H1 (cell line): ENCODE data around the gene CABP1. TPM values are rescaled to one million over a fixed set of nuclear protein-coding genes. Genes with fewer than 3 reads are reported as not detected.

ENCODE experiments used
- CTCF ChIA-PET: fragments of 300-600 bp; sonication (Branson Sonifier 250); formaldehyde crosslinking; loops from one replicate; lab custom pipeline; 2021; ENCODE audit not compliant: partially characterized antibody; lab: Charles Lee
- POLR2A ChIA-PET: fragments of 300-600 bp; sonication (Branson Sonifier 250); formaldehyde crosslinking; loops from one replicate; lab custom pipeline; 2021; ENCODE audit warnings: inconsistent platforms; ENCODE audit not compliant: partially characterized antibody; lab: Charles Lee
- DNase-seq, 2 experiments: peaks; one replicate each; pipeline versions ENCODE4 v3.0.0 to v3.0.0-alpha.2; 2010 to 2022; ENCODE audit warnings: low spot score in 2 of 2, low read depth in 1 of 2, mixed read lengths in 1 of 2
- FAIRE-seq: peaks from 2 replicates; lab custom pipeline; 2011; peaks lifted over from hg19 to GRCh38; lab: Jason Lieb, UNC
- H2AFZ ChIP-seq: 2 replicates; pipeline ENCODE4 v1.8.1; 2012; ENCODE audit warnings: low read length, inconsistent platforms
- H2AK5ac ChIP-seq: 2 replicates; pipeline ENCODE4 v1.6.1; 2013; ENCODE audit warnings: low read depth, low read length
- H2BK120ac ChIP-seq: replicated peaks from 2 replicates; pipeline ENCODE3; 2013; ENCODE audit warnings: low read depth, low read length, inconsistent platforms
- H2BK12ac ChIP-seq: 2 replicates; pipeline ENCODE4 v1.6.1; 2013; ENCODE audit warnings: low read depth, low read length
- H2BK15ac ChIP-seq: 2 replicates; pipeline ENCODE4 v1.6.1; 2013; ENCODE audit warnings: low read length
- H2BK20ac ChIP-seq: 2 replicates; pipeline ENCODE4 v1.6.1; 2013; ENCODE audit warnings: low read length
- H2BK5ac ChIP-seq: 2 replicates; pipeline ENCODE4 v1.6.1; 2013; ENCODE audit warnings: low read depth, low read length
- H3K14ac ChIP-seq: 2 replicates; pipeline ENCODE4 v1.6.1; 2013; ENCODE audit warnings: inconsistent platforms; ENCODE audit not compliant: insufficient read length
- H3K18ac ChIP-seq: 2 replicates; pipeline ENCODE4 v1.6.1; 2013; ENCODE audit warnings: low read length; ENCODE audit errors: extremely low read depth
- H3K23ac ChIP-seq: 2 replicates; pipeline ENCODE4 v1.6.1; 2013; ENCODE audit warnings: inconsistent platforms; ENCODE audit not compliant: insufficient read length
- H3K23me2 ChIP-seq: 2 replicates; pipeline ENCODE4 v1.6.1; 2013; ENCODE audit warnings: low read depth, low read length
- H3K27ac ChIP-seq: 2 replicates; pipeline ENCODE4 v1.6.1; 2011; ENCODE audit warnings: low read depth, low read length, inconsistent platforms
- H3K27me3 ChIP-seq, 4 experiments: replicated peaks in 1 of 4; 1 replicate in 1 of 4; 2 replicates in 3 of 4; pipeline versions ENCODE4 v1.6.1 to v1.8.1; 2011 to 2013; ENCODE audit warnings: low read length in 3 of 4, mild to moderate bottlenecking in 3 of 4, inconsistent platforms in 2 of 4, mixed read lengths in 2 of 4, moderate library complexity in 1 of 4; ENCODE audit not compliant: control insufficient read depth in 3 of 4, insufficient read depth in 3 of 4; ENCODE audit errors: extremely low read depth in 1 of 4
- H3K36me3 ChIP-seq, 4 experiments: 2 replicates each; pipeline versions ENCODE4 v1.6.1 to v1.8.1; 2011 to 2013; ENCODE audit warnings: mild to moderate bottlenecking in 4 of 4, low read length in 3 of 4, moderate library complexity in 2 of 4, control low read depth in 1 of 4, inconsistent platforms in 1 of 4; ENCODE audit not compliant: insufficient read depth in 4 of 4, control insufficient read depth in 2 of 4
- H3K4ac ChIP-seq: replicated peaks from 2 replicates; pipeline ENCODE3; 2013; ENCODE audit warnings: low read length, low read depth, mixed read lengths, inconsistent platforms; ENCODE audit not compliant: insufficient read length
- H3K4me1 ChIP-seq, 4 experiments: replicated peaks in 1 of 4; 1 replicate in 1 of 4; 2 replicates in 3 of 4; pipeline versions ENCODE4 v1.6.1 to v1.8.1; 2011 to 2013; ENCODE audit warnings: low read length in 3 of 4, inconsistent platforms in 2 of 4, mixed read lengths in 1 of 4; ENCODE audit not compliant: insufficient read depth in 4 of 4, control insufficient read depth in 3 of 4
- H3K4me2 ChIP-seq, 2 experiments: 2 replicates each; pipeline versions ENCODE4 v1.6.1 to v1.8.1; 2011 to 2013; ENCODE audit warnings: low read depth in 2 of 2, low read length in 2 of 2, control low read depth in 1 of 2, inconsistent platforms in 1 of 2, mild to moderate bottlenecking in 1 of 2; ENCODE audit not compliant: insufficient read depth in 1 of 2
- H3K4me3 ChIP-seq, 4 experiments: fragments of 200-600, 300-600 bp in 1 of 4; sonication (generic), shearing (Covaris generic), sonication (Bioruptor Twin) in 1 of 4; 2 replicates each; pipeline versions ENCODE4 v1.5.1 to v1.8.1; 2011 to 2016; ENCODE audit warnings: low read length in 4 of 4, low read depth in 3 of 4, control low read depth in 2 of 4, inconsistent platforms in 2 of 4, mild to moderate bottlenecking in 2 of 4, mixed read lengths in 1 of 4, moderate library complexity in 1 of 4; ENCODE audit not compliant: insufficient read depth in 2 of 4; ENCODE audit errors: extremely low read depth in 1 of 4
- H3K56ac ChIP-seq: replicated peaks from 2 replicates; pipeline ENCODE3; 2013; ENCODE audit warnings: low read depth, mild to moderate bottlenecking, mixed read lengths, low read length, inconsistent platforms; ENCODE audit not compliant: insufficient read length
- H3K79me1 ChIP-seq: 2 replicates; pipeline ENCODE4 v1.6.1; 2013; ENCODE audit warnings: low read depth, low read length, control low read depth
- H3K79me2 ChIP-seq, 2 experiments: 2 replicates each; pipeline versions ENCODE4 v1.6.1 to v1.8.1; 2012 to 2013; ENCODE audit warnings: low read length in 2 of 2, mild to moderate bottlenecking in 2 of 2, inconsistent platforms in 1 of 2; ENCODE audit not compliant: insufficient read depth in 2 of 2, control insufficient read depth in 1 of 2
- H3K9ac ChIP-seq, 4 experiments: replicated peaks in 1 of 4; 1 replicate in 1 of 4; 2 replicates in 3 of 4; pipeline versions ENCODE4 v1.6.1 to v1.8.1; 2011 to 2013; ENCODE audit warnings: low read depth in 3 of 4, low read length in 3 of 4, control low read depth in 2 of 4, mild to moderate bottlenecking in 2 of 4, moderate library complexity in 2 of 4, inconsistent platforms in 1 of 4; ENCODE audit errors: extremely low read depth in 1 of 4
- H3K9me3 ChIP-seq, 2 experiments: 2 replicates each; pipeline versions ENCODE4 v1.6.1 to v1.8.1; 2012 to 2013; ENCODE audit warnings: mild to moderate bottlenecking in 2 of 2, moderate library complexity in 2 of 2, control low read depth in 1 of 2, inconsistent platforms in 1 of 2, low read depth in 1 of 2, low read length in 1 of 2, mixed read lengths in 1 of 2; ENCODE audit not compliant: insufficient read depth in 2 of 2
- H4K20me1 ChIP-seq, 2 experiments: replicated peaks in 1 of 2; 2 replicates each; pipeline versions ENCODE3 to v1.8.1; 2011 to 2013; ENCODE audit warnings: inconsistent platforms in 2 of 2, low read length in 2 of 2, mild to moderate bottlenecking in 1 of 2; ENCODE audit not compliant: insufficient read depth in 2 of 2, control insufficient read depth in 1 of 2
- H4K5ac ChIP-seq: 2 replicates; pipeline ENCODE4 v1.6.1; 2013; ENCODE audit warnings: low read length, low read depth, mixed read lengths, inconsistent platforms; ENCODE audit not compliant: insufficient read length
- H4K8ac ChIP-seq: 2 replicates; pipeline ENCODE4 v1.8.0; 2013; ENCODE audit warnings: mild to moderate bottlenecking, moderate library complexity, low read length, inconsistent platforms; ENCODE audit not compliant: insufficient read depth; ENCODE audit errors: extremely low read depth
- H4K91ac ChIP-seq: replicated peaks from 2 replicates; pipeline ENCODE3; 2013; ENCODE audit warnings: low read length, mixed read lengths, inconsistent platforms; ENCODE audit not compliant: insufficient read length
- ATF2 ChIP-seq: IDR thresholded peaks from 2 replicates; pipeline ENCODE4 v1.6.1; 2012; ENCODE audit warnings: low read length, inconsistent platforms
- BCL11A ChIP-seq, 2 experiments: IDR thresholded peaks; one replicate each; pipeline ENCODE4 v1.6.1; 2011; ENCODE audit warnings: low read depth in 2 of 2, low read length in 2 of 2, mild to moderate bottlenecking in 2 of 2
- CBX5 ChIP-seq: fragments of 300-800, 300-1000 bp; sonication (generic); IDR thresholded peaks from 2 replicates; pipeline ENCODE4 v1.7.1; 2016; ENCODE audit warnings: antibody characterized with exemption, low read length, low read depth
- CHD2 ChIP-seq: IDR thresholded peaks from 2 replicates; pipeline ENCODE4 v1.6.1; 2012; ENCODE audit warnings: low read length, improper control_type of control experiment
- CTBP2 ChIP-seq: IDR thresholded peaks from 2 replicates; pipeline ENCODE4 v1.7.0; 2011; ENCODE audit warnings: borderline replicate concordance, mild to moderate bottlenecking, moderate library complexity, mixed read lengths, low read length; ENCODE audit not compliant: insufficient read depth, insufficient read length
- GTF2F1 ChIP-seq: IDR thresholded peaks from 2 replicates; pipeline ENCODE4 v1.6.1; 2012; ENCODE audit warnings: low read depth, low read length, improper control_type of control experiment, borderline replicate concordance
- HDAC6 ChIP-seq: IDR thresholded peaks from one replicate; pipeline ENCODE4 v1.7.1; 2012; ENCODE audit warnings: low read depth, mild to moderate bottlenecking, inconsistent platforms, low read length, moderate library complexity
- PHF8 ChIP-seq: fragments of 200-600 bp; sonication (generic); conservative IDR thresholded peaks from 2 replicates; pipeline ENCODE4 v1.7.1; 2012; ENCODE audit warnings: low read depth, mild to moderate bottlenecking, inconsistent platforms, low read length, moderate library complexity
- SAP30 ChIP-seq: fragments of 300-600 bp; sonication (generic); IDR thresholded peaks from 2 replicates; pipeline ENCODE4 v1.7.1; 2012; ENCODE audit warnings: low read length, moderate library complexity, mild to moderate bottlenecking, inconsistent platforms; ENCODE audit not compliant: insufficient read depth, insufficient replicate concordance
- SIRT6 ChIP-seq: IDR thresholded peaks from one replicate; pipeline ENCODE4 v1.7.1; 2012; ENCODE audit warnings: low read length, inconsistent platforms
- TAF7 ChIP-seq: optimal IDR thresholded peaks from 2 replicates; pipeline ENCODE3; 2011; ENCODE audit warnings: low read depth, mild to moderate bottlenecking, inconsistent platforms, low read length, moderate library complexity, borderline replicate concordance
- TCF12 ChIP-seq: IDR thresholded peaks from 2 replicates; pipeline ENCODE4 v1.6.1; 2011; ENCODE audit warnings: low read depth, mild to moderate bottlenecking, low read length
- WGBS, 2 experiments: shearing (Covaris generic) in 1 of 2; methylation state at CpG; one replicate each; pipeline versions ENCODE4 v1.1.6 to v1.1.7; 2013 to 2015; ENCODE audit warnings: low lambda C conversion rate in 2 of 2, mixed read lengths in 2 of 2, inconsistent platforms in 1 of 2, low coverage in 1 of 2, missing lambda C conversion rate in 1 of 2; ENCODE audit not compliant: insufficient replicate concordance in 2 of 2, insufficient coverage in 1 of 2, insufficient read length in 1 of 2; ENCODE audit errors: extremely low coverage in 1 of 2, missing lambda C conversion rate in 1 of 2; 5-methylcytosine and 5-hydroxymethylcytosine counted together
- polyA plus RNA-seq, 7 experiments: library from polyadenylated mRNA; depleted of rRNA in 3 of 7; stranded (reverse) in 5 of 7; unstranded in 2 of 7; fragments of >200 nt in 5 of 7; fragments of 200-250 nt in 2 of 7; gene quantifications; 1 replicate in 5 of 7; 2 replicates in 1 of 7; 4 replicates in 1 of 7; pipeline versions ENCODE4 v1.2.1 to v1.2.3, GENCODE V29; 2011 to 2013; ENCODE audit warnings: missing spikeins in 2 of 7, mixed read lengths in 2 of 7
- total RNA-seq: library from RNA; stranded (reverse); fragmentation: NEBNext Ultra II Directional; extraction: Animal tissue kit (Norgen Biotek cat#: 25700); gene quantifications from 2 replicates; pipeline ENCODE4 v1.2.1, GENCODE V29; 2021

The CABP1 gene
- total and polyA plus RNA-seq, 2 of the 8 experiments (the other 6 are each of a cell fraction or from before 2014, with no cell fraction given): 3.9 to 7.4 TPM

- DNase-seq: no peak
- H3K56ac ChIP-seq: no peak overlapping the region
- no peaks in the 10 kb centered on the region for H3K27me3 ChIP-seq
- H3K4ac ChIP-seq: no peak overlapping the region
- no peak overlapping the region for H3K9ac ChIP-seq
- H3K18ac ChIP-seq: no peak overlapping the region
- no peak overlapping the region for H4K91ac ChIP-seq
- peaks cover 16% of the 10 kb centered on the region for H3K23me2 ChIP-seq
- H2BK20ac ChIP-seq: no peak overlapping the region
- no peak overlapping the region for H3K27ac ChIP-seq
- ChIA-PET CTCF (interaction anchor here (0.8 to 2.6 kb wide), 3 partner anchors 15 to 227 kb away, joined by 4 to 12 read pairs (median 5); no protein-coding TSS in a partner anchor), POLR2A (interaction anchor here (1.5 kb wide), 1 partner anchor 14 kb away, joined by 3 read pairs; no protein-coding TSS in a partner anchor)
- FAIRE-seq: no peak
- no peaks in the 10 kb centered on the region for H3K36me3 ChIP-seq
- 89% methylated on average over 8 of the region's 8 CpGs; no CpG with 5 or more reads in 1 of the 2 experiments for WGBS, 2 experiments
- H4K8ac ChIP-seq: no peak overlapping the region
- H2BK12ac ChIP-seq: no peak overlapping the region
- no peak overlapping the region; the same call in 1 of the 2 replicates for H2BK5ac ChIP-seq
- H3K23ac ChIP-seq: no peak overlapping the region
- peaks cover 10 to 11% of the 10 kb centered on the region in 2 experiments for H4K20me1 ChIP-seq
- no peak overlapping the region for H3K14ac ChIP-seq
- H2AFZ ChIP-seq: no peak overlapping the region; the same call in 1 of the 2 replicates
- no peak overlapping the region for H3K4me3 ChIP-seq
- H2AK5ac ChIP-seq: no peak overlapping the region; the same call in 1 of the 2 replicates
- H3K9me3 ChIP-seq: no peaks in the 10 kb centered on the region
- no peak overlapping the region for H4K5ac ChIP-seq
- H2BK15ac ChIP-seq: no peak overlapping the region
- H2BK120ac ChIP-seq: no peak overlapping the region
- H3K79me2 ChIP-seq: peaks cover 21 to 25% of the 10 kb centered on the region in 2 experiments
- peaks cover 0 to 17% (median 4%) of the 10 kb centered on the region in 4 experiments; a peak in 5 of 7 replicates for H3K4me1 ChIP-seq
- no peak overlapping the region for H3K4me2 ChIP-seq
- peaks cover 4% of the 10 kb centered on the region; the same call in 1 of the 2 replicates for H3K79me1 ChIP-seq
- no peak for TF ChIP-seq PHF8
- TF ChIP-seq CBX5: no peak
- no peak for TF ChIP-seq BCL11A (IDR thresholded peaks at IDR 0.05; ENCODE audit: low read depth in 2 of 2, low read length in 2 of 2)
- TF ChIP-seq CTBP2: no peak
- TF ChIP-seq SAP30: no peak
- no peak for TF ChIP-seq GTF2F1
- TF ChIP-seq CHD2: no peak
- no peak for TF ChIP-seq ATF2
- no peak for TF ChIP-seq HDAC6
- no peak for TF ChIP-seq TAF7
- TF ChIP-seq SIRT6: no peak
- no peak for TF ChIP-seq TCF12
Measured at GRCh38 chr12:120684523-120684932, 44.1 kb downstream of the CABP1 start.
